GM19193 (cell line): ENCODE data around the gene DNASE1L2.

Experiments used
- POLR2A ChIP-seq: IDR thresholded peaks from 4 replicates; pipeline ENCODE4 v1.6.1; 2011; ENCODE audit not compliant: insufficient read depth, insufficient read length; ENCODE audit errors: extremely low read depth

The DNASE1L2 gene

DNA sequence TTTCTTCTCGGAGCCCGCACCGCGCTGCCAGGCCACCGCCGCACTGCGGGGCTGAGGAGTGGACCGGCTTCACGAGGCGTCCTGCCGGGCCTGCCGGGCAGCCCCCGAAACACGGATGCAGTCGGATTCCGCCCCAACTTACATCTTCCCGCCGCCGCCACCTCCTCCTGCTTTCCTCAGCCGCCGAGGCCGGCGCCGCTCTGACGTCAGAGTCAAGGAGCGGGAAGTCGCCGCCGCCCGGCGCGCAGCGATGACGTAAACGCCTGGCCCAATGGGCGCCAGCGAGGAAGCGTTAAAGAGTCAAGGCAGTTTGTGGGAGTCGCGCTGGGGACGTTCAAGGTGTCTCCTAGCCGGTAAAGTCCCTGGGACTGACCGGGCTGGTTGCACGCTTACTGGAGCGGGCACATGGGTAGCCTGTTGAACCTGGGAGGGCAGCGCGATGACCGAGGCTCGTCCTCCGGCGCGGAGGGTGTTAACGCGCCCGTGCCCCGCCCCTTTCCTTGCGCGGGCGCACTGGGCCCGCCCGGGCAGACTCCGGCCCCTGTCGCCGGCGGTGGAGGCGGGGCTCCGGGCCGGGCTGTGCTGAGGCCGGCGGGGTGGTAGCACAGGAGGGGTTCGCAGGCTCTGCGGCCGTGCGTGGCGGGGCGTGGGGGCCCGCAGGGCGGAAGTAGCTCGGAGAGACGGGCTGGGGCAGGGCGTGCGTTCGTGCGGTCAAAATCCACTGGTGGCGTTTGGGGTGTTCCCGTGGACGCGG is 31.8 kb downstream of the DNASE1L2 start, which contains the start of gene RNPS1:
TSS of gene RNPS1 (minus strand) at position 214 of the 754 bp plus-strand sequence. CDS start 3,483 bp downstream, outside the sequence.
- TF ChIP-seq POLR2A: peak; percentile 95

DNA sequence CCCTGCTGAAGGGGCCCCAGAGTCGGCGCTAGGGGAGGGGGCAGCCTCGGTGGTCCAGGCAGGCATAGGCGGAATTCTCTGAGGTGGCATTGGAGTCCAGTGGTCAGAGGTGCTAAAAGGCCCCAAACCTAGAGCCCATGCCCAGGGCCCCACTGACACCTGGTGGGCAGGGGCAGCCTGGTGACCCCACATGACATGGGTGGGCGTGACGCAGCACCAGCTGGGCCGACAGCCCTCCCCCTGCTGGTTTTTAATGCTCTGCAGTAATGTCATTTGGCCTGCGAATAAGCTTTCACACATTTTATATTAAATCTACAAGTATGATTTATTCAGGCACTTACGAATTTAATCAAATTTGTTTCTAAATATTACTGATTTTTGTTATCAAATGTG is 33.8 kb downstream of the DNASE1L2 start:
- no peak for TF ChIP-seq POLR2A

DNA sequence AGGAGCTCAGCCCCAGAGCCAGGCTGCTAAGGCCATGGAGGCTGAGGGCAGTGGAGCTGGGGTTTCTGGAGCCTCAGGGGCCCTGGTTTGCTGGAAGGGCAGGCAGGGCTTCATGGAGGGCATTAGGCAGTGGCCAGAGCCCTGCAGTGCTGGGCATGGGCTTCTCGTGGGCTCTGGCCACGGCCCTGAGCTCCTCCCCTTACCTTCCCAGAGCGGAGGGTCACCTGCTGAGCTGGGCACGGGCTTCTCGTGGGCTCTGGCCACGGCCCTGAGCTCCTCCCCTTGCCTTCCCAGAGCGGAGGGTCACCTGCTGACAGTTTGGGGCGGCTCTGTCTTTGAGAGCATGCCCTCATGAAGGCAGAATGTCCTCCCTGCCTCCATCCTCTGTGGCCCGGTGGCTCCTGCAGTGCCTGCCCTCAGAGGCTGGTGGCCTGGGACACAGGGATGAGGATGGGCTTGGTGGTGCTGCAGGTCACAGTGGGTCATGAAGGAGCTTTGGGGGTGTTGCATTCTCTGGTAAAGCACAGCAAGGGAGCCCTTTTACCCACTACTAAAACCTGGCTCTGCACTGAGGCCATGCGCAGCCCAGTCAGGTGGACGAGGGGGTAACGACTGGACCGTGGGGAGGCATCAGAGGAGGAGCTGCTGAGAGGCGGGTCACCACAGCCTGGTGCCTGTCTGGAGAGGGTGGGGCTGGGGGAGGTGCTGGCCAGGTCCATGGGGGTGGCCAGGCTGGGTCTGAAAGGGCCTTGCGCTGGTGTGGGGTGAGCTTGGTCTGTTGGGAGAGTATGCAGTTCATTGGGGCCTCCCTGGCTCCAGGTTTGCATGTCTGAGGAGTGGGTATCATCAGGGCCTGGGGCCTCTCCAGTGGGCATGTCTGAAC is 34.6 kb downstream of the DNASE1L2 start:
- TF ChIP-seq POLR2A: no peak

DNA sequence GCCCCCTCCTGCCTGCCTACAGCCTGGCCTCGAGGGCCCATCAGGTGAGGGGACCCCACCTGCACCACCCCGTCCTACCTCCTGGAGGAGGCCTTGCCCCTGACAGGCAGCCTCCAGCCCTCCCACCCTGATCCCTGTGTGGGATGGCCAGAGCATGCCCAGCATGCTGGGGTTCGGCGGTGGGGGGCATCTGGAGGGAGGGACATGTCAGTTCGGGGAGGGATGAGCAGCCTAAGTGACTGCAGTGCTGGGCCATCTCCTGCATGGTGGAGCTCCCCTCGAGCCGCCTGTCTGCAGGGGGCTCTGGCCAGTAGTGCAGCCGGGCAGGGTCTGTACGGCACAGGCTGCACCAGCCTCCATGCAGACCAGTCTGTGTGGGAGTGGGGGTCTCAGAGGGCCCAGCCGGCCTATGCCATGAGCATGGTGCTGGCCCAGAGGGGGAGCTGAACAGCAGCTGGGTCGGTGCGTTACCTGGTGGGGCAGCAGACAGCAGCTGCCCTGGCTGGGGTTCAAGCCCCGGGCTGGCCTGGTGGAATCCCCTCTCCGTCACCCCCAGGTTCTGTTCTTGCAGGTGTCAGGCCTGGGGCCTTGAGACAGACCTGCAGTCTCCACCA is 35.7 kb downstream of the DNASE1L2 start:
- no peak for TF ChIP-seq POLR2A

DNA sequence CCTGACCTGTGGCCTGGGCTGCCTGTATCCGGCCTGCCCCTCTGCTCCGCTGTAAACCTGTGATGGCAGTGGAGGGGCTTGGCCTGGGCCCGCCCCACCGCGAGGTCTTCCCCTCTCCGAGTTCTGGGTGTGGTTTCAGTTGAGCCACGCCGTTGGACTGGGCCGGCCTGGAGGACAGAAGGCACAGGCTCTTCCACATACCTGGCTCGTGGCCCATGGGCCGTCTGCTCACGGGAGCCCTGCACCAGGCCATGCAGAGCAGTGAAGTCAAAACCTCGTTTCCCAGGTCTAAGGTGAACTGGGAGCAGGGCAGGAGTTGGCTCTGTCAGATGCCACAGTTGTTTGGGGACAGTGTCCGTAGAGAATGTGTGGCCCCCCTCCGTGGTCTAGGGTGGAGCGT is 37.2 kb downstream of the DNASE1L2 start:
- TF ChIP-seq POLR2A: no peak

DNA sequence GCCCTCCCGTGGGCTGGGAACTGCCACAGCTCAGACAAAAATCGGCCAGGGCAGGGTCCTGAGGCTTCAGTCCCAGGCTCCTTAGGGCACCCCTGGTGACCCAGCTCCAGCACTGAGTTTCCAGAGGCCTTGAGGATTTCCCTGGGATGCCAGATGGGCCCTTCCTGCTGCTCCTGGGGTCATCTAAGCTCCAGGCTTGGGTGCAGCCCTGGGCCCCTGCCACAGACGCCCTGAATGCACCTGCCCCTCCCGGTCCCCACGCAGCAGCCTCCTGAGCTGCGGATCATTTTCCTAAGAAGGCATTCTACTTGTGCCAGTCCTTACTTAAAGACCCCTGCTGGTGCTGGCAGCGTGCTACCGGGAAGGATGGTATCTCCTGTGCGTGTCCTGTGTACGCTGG is 37.7 kb downstream of the DNASE1L2 start:
- no peak for TF ChIP-seq POLR2A

DNA sequence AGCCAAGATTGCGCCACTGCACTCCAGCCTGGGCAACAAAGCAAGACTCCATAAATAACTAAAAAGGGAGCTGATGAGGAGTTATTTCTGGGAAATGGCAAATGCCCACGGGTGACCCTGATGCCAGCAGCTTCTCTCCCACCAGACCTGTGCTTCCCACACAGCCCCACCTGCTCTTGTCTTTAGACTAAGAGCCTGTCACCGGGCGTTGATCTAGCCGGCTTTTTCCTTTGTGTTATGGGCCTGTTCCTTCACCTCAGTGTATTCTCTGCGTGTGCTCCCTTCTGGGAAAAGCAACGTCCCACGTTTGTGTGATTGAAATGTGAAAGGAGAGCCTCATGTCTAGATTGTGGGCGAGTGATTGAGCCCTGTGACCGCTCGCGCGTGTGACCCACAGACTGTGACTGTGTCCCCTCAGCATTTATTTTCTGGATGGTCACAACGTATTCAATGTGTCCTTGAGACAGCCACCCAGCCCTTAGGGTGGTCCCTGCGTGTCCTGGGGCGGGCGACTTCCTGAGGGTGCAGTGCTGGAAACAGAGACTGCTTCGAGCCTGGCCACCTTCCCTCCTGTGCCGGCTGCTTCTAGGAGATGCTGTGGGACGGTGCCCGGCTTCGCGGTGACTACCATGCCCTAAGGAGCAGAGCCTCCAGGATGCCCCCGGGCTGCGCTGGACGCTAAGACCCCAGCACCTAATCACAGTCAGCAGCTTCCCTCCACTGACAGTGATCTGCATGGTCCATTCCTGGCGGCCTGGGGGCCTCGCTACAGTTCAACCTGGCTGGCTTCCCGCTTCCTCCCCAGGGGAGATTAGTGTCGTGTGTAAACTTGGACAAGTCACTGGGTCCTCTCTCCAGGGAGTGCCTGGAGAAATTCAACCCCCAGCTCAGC is 39.5 kb downstream of the DNASE1L2 start:
- no peak for TF ChIP-seq POLR2A

DNA sequence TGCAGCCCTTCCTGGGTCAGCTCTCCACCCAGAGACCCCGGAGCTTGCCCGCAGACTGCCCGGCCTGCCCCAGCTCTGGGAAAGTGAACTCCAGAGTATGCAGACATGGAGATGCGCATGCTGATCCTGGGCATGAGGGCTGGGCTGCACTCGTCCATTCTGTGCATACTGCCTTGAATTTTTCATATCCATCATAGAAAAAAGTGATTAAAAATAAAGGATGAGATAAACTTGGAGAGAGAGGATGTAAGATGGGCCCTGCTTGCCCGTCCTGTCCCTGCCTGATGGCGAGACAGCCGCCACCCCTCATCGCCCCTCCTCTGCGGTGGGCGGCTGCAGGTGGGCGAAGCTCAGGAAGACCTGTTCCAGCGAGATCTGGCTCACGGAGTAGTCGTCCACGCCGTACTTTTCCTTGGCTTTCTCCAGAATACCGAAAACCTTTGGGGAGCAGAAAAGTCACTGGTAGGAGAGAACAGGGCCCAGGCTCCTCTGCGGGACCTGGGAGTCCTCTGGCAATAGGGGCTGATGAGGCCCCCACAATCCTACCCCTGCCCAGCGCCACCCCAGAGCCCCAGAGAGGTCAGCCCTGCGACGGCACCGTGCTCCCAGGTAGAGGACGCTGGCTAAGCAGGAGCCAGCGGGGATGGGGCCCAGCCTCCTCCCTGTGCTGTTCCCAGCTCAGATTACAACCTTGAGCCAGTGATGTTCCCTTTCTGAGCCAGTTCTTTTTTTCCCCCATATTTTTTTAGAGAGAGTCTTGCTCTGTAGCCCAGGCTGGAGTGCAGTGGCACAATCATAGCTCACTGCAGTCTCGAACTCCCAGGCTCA is 40.3 kb downstream of the DNASE1L2 start:
- TF ChIP-seq POLR2A: no peak

DNA sequence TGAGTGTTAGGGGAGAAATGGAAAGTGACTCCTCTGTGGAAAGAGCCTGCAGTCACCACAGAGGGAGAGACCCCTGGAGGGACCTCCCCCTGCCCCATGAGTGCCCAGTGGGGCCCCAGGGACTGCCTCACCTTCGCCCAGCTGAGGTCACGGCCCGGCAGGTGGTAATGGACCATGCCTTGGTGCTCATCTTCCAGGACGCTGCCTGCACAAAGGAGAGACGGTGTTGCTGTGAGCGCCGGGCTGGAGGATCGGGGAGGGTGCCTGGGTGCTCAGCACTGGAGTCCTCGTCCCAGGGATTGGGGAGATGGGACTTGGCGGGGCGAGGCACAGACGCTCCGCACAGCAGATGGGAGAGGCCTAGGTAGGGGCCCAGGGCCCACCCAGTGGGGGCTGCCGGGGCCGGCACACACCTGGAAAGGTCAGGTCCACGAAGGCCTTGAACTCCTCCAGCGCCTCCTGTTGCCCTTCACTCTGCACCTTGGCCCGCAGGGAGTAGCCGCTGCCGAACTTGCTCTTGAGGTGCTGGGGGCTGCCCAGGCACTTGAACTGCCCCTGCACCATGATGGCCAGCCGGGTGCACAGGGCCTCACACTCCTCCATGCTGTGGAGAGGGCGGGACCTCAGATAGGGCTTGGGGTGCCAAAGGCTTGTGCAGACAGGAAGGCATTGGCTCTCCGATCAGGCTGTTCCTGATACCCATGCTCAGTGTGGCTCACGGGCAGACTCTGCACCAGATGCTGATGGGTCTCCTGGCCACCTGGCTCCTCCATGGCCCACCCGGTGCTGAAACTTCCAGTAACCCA is 41.4 kb downstream of the DNASE1L2 start:
- no peak for TF ChIP-seq POLR2A

DNA sequence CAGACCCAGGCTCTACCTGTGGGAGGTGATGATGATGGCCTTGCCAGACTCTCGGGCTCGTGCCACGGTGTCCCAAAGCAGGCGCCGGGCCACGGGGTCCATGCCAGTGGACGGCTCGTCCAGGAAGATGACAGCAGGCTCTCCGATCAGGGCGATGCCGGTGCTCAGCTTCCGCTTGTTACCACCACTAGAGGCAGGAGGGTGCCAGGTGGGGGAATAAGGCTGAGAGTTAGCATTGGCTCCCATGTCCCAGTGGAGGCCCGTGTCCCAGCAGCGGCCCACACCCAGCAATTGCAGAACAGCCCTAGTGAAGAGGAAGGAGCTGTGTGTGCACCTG is 42.0 kb downstream of the DNASE1L2 start:
- TF ChIP-seq POLR2A: no peak

DNA sequence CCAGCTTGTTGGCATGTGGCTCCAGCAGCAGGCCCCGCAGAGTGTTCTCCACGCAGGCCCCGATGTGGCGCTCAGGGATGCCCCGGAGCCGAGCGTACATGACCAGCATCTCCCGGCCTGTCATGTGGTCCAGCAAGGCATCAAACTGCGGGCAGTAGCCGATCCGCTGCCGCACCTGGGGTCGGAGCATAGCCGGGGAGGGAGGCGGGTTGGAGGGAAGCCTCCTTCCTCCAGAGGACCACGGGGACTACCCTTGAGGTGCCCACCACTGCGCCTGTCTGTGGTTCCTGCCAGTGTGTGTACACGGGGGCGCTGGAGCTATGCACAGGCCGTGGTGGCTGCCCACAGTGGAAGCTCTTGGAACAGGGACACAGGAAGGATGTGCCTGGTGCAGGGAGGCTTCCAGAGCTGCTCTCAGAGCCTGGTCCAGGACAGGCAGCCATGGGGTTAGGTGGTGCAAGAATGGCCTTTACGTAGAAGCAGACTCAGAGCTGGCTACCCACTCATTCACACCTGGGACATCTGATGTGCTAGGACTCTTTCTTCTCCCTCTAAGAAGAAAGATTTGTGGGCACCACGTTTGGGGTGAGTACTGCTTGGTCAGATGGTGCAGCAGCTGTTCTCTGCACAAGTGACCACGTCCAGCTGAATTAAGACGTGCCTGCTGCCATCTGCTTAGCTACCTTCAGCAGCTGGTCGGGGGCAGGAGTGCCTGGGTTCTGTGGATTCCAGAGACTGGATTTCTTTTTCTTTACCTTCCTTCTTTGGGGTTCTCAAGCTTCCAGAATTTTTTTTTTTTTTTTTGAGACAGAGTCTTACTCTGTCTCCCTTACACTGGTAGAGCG is 42.9 kb downstream of the DNASE1L2 start:
- TF ChIP-seq POLR2A: no peak

DNA sequence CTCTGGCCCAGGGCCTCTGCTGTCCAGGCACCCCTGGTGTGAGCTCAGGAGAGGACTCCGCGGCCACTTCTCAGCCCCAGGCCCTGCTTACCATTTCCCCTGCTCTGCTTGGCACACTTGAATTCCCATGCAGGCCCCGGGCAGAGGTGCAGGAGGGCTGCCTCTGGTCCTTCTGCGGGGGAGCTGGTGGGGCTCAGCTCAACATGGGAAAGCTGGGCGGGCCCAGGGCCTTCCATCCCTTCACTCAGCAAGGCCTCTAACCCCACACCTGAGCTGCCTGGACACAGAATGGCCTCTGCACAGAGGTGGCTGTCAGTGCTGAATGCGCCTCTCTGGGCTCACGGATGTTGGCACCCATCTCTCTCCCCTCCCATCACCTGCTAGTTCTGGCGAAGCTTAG is 44.2 kb downstream of the DNASE1L2 start:
- no peak for TF ChIP-seq POLR2A
